GM23248 (cell line): Measurements from ENCODE around the gene TEKTIP1.

ENCODE experiments used
- EZH2 ChIP-seq: fragments of 200-600 bp; sonication (generic); IDR thresholded peaks from 2 replicates; pipeline ENCODE4 v1.6.1; 2018; ENCODE audit warnings: antibody characterized with exemption, mild to moderate bottlenecking; ENCODE audit not compliant: insufficient read depth, poor library complexity, severe bottlenecking
- EZH2phosphoT487 ChIP-seq: fragments of 200-600 bp; sonication (generic); IDR thresholded peaks from 2 replicates; pipeline ENCODE4 v1.6.1; 2018; ENCODE audit warnings: antibody characterized with exemption, moderate library complexity, mild to moderate bottlenecking, low read depth; ENCODE audit not compliant: insufficient read depth

- no peak for TF ChIP-seq EZH2
- no peak for TF ChIP-seq EZH2phosphoT487
Measured at GRCh38 chr19:3557461-3558248, 18.7 kb downstream of the TEKTIP1 start, which contains the start of gene MFSD12.
